ENCODE measurements around the gene ZNF324. TPM values are rescaled to one million over a fixed set of nuclear protein-coding genes. Genes with fewer than 3 reads are reported as not detected.
A peak's percentile ranks its signal among the peaks of the same experiment; 100 is the strongest.
"Not testable (repeated sequence)": the region's sequence is repeated elsewhere in the genome, so short reads cannot be mapped to it uniquely, and the experiment has no call there.

ZNF324 gene
- total and polyA plus RNA-seq, 2 experiments from 2014 or later = 15.7 to 27.8 TPM

DNA sequence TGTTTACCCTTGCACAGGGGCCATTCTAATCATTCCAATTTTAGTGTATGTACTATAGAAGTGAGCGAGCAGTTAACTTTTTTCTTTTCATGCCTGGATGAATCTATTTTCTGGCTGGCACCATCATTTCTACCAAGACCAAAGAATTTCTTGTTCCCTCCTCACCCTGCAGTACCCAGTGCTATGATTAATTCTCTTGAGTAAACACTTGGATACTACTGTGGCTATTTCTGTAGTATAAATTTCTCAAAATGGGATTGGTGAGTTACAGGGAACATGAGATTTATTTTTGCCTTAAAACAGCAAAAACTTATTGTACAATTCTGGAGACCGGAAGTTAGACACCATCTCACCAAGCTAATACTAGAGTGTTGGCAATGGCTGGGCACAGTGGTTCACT, 16.9 kb downstream of the ZNF324 start:
- TF ChIP-seq, protein P1, sequence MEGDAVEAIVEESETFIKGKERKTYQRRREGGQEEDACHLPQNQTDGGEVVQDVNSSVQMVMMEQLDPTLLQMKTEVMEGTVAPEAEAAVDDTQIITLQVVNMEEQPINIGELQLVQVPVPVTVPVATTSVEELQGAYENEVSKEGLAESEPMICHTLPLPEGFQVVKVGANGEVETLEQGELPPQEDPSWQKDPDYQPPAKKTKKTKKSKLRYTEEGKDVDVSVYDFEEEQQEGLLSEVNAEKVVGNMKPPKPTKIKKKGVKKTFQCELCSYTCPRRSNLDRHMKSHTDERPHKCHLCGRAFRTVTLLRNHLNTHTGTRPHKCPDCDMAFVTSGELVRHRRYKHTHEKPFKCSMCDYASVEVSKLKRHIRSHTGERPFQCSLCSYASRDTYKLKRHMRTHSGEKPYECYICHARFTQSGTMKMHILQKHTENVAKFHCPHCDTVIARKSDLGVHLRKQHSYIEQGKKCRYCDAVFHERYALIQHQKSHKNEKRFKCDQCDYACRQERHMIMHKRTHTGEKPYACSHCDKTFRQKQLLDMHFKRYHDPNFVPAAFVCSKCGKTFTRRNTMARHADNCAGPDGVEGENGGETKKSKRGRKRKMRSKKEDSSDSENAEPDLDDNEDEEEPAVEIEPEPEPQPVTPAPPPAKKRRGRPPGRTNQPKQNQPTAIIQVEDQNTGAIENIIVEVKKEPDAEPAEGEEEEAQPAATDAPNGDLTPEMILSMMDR (IDR thresholded peaks at IDR 0.05; ENCODE audit: low read depth, low read length) = no peak
- H3K4me3 ChIP-seq = no peak overlapping the region
- H3K9me3 ChIP-seq (ENCODE audit: low read depth) = no peaks in the 10 kb centered on the region
- H3K4me1 ChIP-seq (ENCODE audit: low read depth) = no peaks in the 10 kb centered on the region
- no peak overlapping the region for H3K27ac ChIP-seq
- H3K27me3 ChIP-seq = no peaks in the 10 kb centered on the region
- no peak for DNase-seq (ENCODE audit: low read depth in 1 of 2, low spot score in 1 of 2)
- peaks cover 9% of the 10 kb centered on the region for H3K36me3 ChIP-seq

DNA sequence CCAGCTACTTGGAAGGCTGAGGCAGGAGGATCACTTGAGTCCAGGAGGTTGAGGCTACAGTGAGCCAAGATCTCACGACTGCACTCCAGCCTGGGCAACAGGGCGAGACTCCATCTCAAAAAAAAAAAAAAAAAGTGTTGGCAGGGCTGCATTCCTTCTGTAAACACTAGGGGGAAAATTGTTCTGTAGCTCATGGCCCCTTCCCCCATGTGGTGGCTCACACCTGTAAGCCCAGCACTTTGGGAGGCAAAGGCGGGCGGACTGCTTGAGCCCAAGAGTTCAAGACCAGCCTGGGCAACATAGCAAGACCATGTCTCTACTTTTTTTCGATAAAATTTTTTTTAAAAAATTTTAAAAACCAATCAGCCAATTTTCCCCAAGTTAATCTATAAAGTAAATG, 17.5 kb downstream of the ZNF324 start:
- H3K4me3 ChIP-seq; DNase-seq (ENCODE audit: low read depth in 1 of 2, low spot score in 1 of 2); H3K27me3 ChIP-seq; H3K27ac ChIP-seq; H3K36me3 ChIP-seq; H3K4me1 ChIP-seq (ENCODE audit: low read depth); H3K9me3 ChIP-seq (ENCODE audit: low read depth): not testable (repeated sequence)

DNA sequence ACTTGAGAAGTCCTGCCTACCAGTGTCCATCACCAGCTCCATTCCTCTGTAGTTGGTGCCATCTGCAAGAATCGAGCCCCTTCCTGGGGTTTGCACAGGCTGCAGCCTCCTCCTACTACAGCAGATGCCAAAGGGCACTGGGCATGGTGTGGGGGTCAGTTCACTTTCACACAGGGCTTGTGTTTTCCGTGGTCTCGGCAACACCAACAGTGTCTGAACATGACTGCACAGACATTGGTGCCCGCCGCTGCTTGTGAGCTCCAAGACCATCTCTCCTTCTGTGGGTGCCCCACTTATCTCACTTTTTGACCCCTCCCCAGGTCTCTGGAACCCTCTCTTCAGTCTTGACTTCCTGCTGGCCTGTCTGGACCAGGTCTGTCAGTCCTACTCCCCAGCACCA, 24.5 kb downstream of the ZNF324 start:
- H3K36me3 ChIP-seq = no peaks in the 10 kb centered on the region
- no peak overlapping the region for H3K4me3 ChIP-seq
- H3K27ac ChIP-seq = no peak overlapping the region
- H3K27me3 ChIP-seq = no peaks in the 10 kb centered on the region
- H3K9me3 ChIP-seq (ENCODE audit: low read depth) = no peaks in the 10 kb centered on the region
- no peak for DNase-seq (ENCODE audit: low read depth in 1 of 2, low spot score in 1 of 2)
- TF ChIP-seq, protein P1 (IDR thresholded peaks at IDR 0.05; ENCODE audit: low read depth, low read length) = no peak
- H3K4me1 ChIP-seq (ENCODE audit: low read depth) = no peaks in the 10 kb centered on the region

- Histone ChIP-seq H3K36me3 (no peaks in the 10 kb centered on the region), H3K4me3 (no peak overlapping the region), H3K27me3 (no peaks in the 10 kb centered on the region), H3K9me3 (ENCODE audit: low read depth) (no peaks in the 10 kb centered on the region), H3K27ac (no peak overlapping the region), H3K4me1 (ENCODE audit: low read depth) (no peaks in the 10 kb centered on the region)
- TF ChIP-seq, protein P1 (IDR thresholded peaks at IDR 0.05; ENCODE audit: low read depth, low read length) = no peak
- no peak for DNase-seq (ENCODE audit: low read depth in 1 of 2, low spot score in 1 of 2)
Observed at GRCh38 chr19:58492265-58492664, 25.4 kb downstream of the ZNF324 start.

DNA sequence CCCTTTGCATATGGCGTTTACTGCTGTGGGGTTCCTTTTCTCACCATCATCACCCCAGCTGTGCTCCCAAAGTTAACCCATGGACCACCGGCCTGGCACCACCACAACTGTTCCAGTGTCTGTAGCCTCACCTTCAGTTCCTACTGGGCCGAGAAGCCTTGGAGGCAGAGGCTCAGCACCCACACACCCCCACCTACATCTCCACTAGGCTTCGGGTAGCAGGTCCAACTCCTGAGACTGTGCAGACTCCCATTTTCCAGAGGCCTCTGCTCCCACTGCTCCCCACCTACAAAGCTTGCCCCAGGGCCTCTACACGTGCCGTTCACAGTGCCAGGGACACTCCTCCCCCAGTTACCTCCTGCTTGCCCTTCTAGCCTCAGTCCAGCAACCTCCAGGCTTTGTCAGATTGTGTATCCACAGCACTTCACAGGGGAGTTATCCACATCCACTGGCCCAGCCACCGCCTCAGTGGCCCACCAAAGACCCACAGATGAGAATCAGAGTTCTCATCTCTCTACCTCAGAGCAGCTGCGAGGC, 30.8 kb downstream of the ZNF324 start:
- no peak overlapping the region for H3K27ac ChIP-seq
- no peaks in the 10 kb centered on the region for H3K9me3 ChIP-seq (ENCODE audit: low read depth)
- no peaks in the 10 kb centered on the region for H3K27me3 ChIP-seq
- DNase-seq (ENCODE audit: low read depth in 1 of 2, low spot score in 1 of 2) = no peak
- TF ChIP-seq, protein P1 (IDR thresholded peaks at IDR 0.05; ENCODE audit: low read depth, low read length) = no peak
- H3K4me3 ChIP-seq = no peak overlapping the region
- H3K4me1 ChIP-seq (ENCODE audit: low read depth) = peaks cover 9% of the 10 kb centered on the region
- H3K36me3 ChIP-seq = no peaks in the 10 kb centered on the region

- no peaks in the 10 kb centered on the region for H3K36me3 ChIP-seq
- H3K27ac ChIP-seq = no peak overlapping the region
- H3K9me3 ChIP-seq (ENCODE audit: low read depth) = no peaks in the 10 kb centered on the region
- no peak for DNase-seq (ENCODE audit: low read depth in 1 of 2, low spot score in 1 of 2)
- H3K4me1 ChIP-seq (ENCODE audit: low read depth) = peaks cover 9% of the 10 kb centered on the region
- no peaks in the 10 kb centered on the region for H3K27me3 ChIP-seq
- peak overlapping the region; percentile 36 for H3K4me3 ChIP-seq
- TF ChIP-seq, protein P1 (IDR thresholded peaks at IDR 0.05; ENCODE audit: low read depth, low read length) = no peak
Observed at GRCh38 chr19:58498316-58499020, 31.6 kb downstream of the ZNF324 start.

All from cardiac muscle cell (in vitro differentiated cells and primary cell).